AG08396 (cell line): Measurements from ENCODE around the gene OMG.
"Not testable (repeated sequence)": the region's sequence is repeated elsewhere in the genome, so short reads cannot be mapped to it uniquely, and the experiment has no call there.

Source experiments
- DNase-seq: peaks from one replicate; pipeline ENCODE4 v3.0.0; 2012; ENCODE audit warnings: low spot score, mixed read lengths

The OMG gene

GRCh38 chr17:31297090-31297489 lies at the start of gene OMG:
Gene OMG, minus strand, starts transcription at chr17:31297239. Its CDS starts 908 bp downstream, at chr17:31296331.
- no peak for DNase-seq

GRCh38 chr17:31345191-31345747 lies 48.2 kb upstream of the OMG start:
- not testable (repeated sequence) for DNase-seq

- DNase-seq = peak; percentile 66
Observed at GRCh38 chr17:31339906-31340661, 43.0 kb upstream of the OMG start.

GRCh38 chr17:31329221-31329620 lies 32.2 kb upstream of the OMG start:
- DNase-seq = no peak

- DNase-seq = peak; percentile 8
Observed at GRCh38 chr17:31328160-31328535, 31.1 kb upstream of the OMG start.

- peak; percentile 49 for DNase-seq
Observed at GRCh38 chr17:31327534-31328159, 30.6 kb upstream of the OMG start.

GRCh38 chr17:31323551-31323950 lies 26.5 kb upstream of the OMG start:
- DNase-seq = no peak

- DNase-seq = no peak
Observed at GRCh38 chr17:31321966-31322365, 24.9 kb upstream of the OMG start.

- DNase-seq = peak; percentile 36
Observed at GRCh38 chr17:31321481-31321880, 24.4 kb upstream of the OMG start, which contains the start of gene EVI2A. Gene EVI2A, minus strand, starts transcription at chr17:31321622. Its CDS starts 2,609 bp downstream, at chr17:31319013.

GRCh38 chr17:31320791-31321190 lies 23.8 kb upstream of the OMG start:
- no peak for DNase-seq

- DNase-seq = no peak
Observed at GRCh38 chr17:31320241-31320640, 23.2 kb upstream of the OMG start.

- DNase-seq = no peak
Observed at GRCh38 chr17:31318851-31319661, 22.0 kb upstream of the OMG start.

- peak; percentile 63 for DNase-seq
Observed at GRCh38 chr17:31318298-31318801, 21.3 kb upstream of the OMG start.

- DNase-seq = no peak
Observed at GRCh38 chr17:31314782-31315100, 17.7 kb upstream of the OMG start.

GRCh38 chr17:31313982-31314781 lies 17.1 kb upstream of the OMG start, which contains the start of gene EVI2B:
Gene EVI2B, minus strand, starts transcription at chr17:31314054. Its CDS starts 8,445 bp downstream, at chr17:31305609.
- no peak for DNase-seq

- not testable (repeated sequence) for DNase-seq
Observed at GRCh38 chr17:31312223-31312622, 15.2 kb upstream of the OMG start.

GRCh38 chr17:31311526-31311925 lies 14.5 kb upstream of the OMG start:
- no peak for DNase-seq

GRCh38 chr17:31310886-31311285 lies 13.8 kb upstream of the OMG start:
- no peak for DNase-seq

GRCh38 chr17:31310260-31310659 lies 13.2 kb upstream of the OMG start:
- no peak for DNase-seq

GRCh38 chr17:31309556-31309955 lies 12.5 kb upstream of the OMG start:
- no peak for DNase-seq
